Measurements from ENCODE around the gene KCTD5. TPM values are rescaled to one million over a fixed set of nuclear protein-coding genes. Genes with fewer than 3 reads are reported as not detected.

The KCTD5 gene
- polyA plus RNA-seq, 1 experiment, result 34.5 TPM

GRCh38 chr16:2740476-2740875 is 58.2 kb downstream of the KCTD5 start:
- Histone ChIP-seq H3K27me3 (ENCODE audit: control insufficient read depth, insufficient read depth, low read length) (no peaks in the 10 kb centered on the region), H3K36me3 (ENCODE audit: control insufficient read depth, insufficient read depth, low read length) (no peaks in the 10 kb centered on the region), H3K4me3 (ENCODE audit: low read depth, low read length) (no peak overlapping the region)
- ChIA-PET POLR2A (no interaction called here), CTCF (interaction anchor here (1.6 kb wide), 1 partner anchor 11 kb away, joined by 4 read pairs; no protein-coding TSS in a partner anchor)
- no peak for DNase-seq (ENCODE audit: low read depth)
- no peak for TF ChIP-seq CTCF (IDR thresholded peaks at IDR 0.05; ENCODE audit: insufficient read depth, low read depth, low read length)

GRCh38 chr16:2741168-2741567 is 58.8 kb downstream of the KCTD5 start:
- H3K36me3 ChIP-seq (ENCODE audit: control insufficient read depth, insufficient read depth, low read length), result no peaks in the 10 kb centered on the region
- no peaks in the 10 kb centered on the region for H3K27me3 ChIP-seq (ENCODE audit: control insufficient read depth, insufficient read depth, low read length)
- TF ChIP-seq CTCF (IDR thresholded peaks at IDR 0.05; ENCODE audit: insufficient read depth, low read depth, low read length), result no peak
- ChIA-PET POLR2A (interaction anchor here (0.6 kb wide), 1 partner anchor 43 kb away, joined by 7 read pairs; no protein-coding TSS in a partner anchor), CTCF (interaction anchor here (1.6 kb wide), 1 partner anchor 12 kb away, joined by 4 read pairs; no protein-coding TSS in a partner anchor)
- no peak for DNase-seq (ENCODE audit: low read depth)
- no peak overlapping the region for H3K4me3 ChIP-seq (ENCODE audit: low read depth, low read length)

GRCh38 chr16:2742323-2743006 is 60.1 kb downstream of the KCTD5 start:
- CTCF ChIA-PET, result no interaction called here
- H3K36me3 ChIP-seq (ENCODE audit: control insufficient read depth, insufficient read depth, low read length), result no peaks in the 10 kb centered on the region

GRCh38 chr16:2743007-2743810 is 60.9 kb downstream of the KCTD5 start:
- no peaks in the 10 kb centered on the region for H3K27me3 ChIP-seq (ENCODE audit: control insufficient read depth, insufficient read depth, low read length)
- ChIA-PET CTCF (no interaction called here), POLR2A (no interaction called here)
- H3K36me3 ChIP-seq (ENCODE audit: control insufficient read depth, insufficient read depth, low read length), result no peaks in the 10 kb centered on the region
- no peak for DNase-seq (ENCODE audit: low read depth)
- no peak overlapping the region for H3K4me3 ChIP-seq (ENCODE audit: low read depth, low read length)
- TF ChIP-seq CTCF (IDR thresholded peaks at IDR 0.05; ENCODE audit: insufficient read depth, low read depth, low read length), result no peak

More at GRCh38 chr16:2742323-2743006, 60.1 kb downstream of the KCTD5 start:
- POLR2A ChIA-PET, result no interaction called here
- DNase-seq (ENCODE audit: low read depth), result no peak
- no peak for TF ChIP-seq CTCF (IDR thresholded peaks at IDR 0.05; ENCODE audit: insufficient read depth, low read depth, low read length)
- H3K4me3 ChIP-seq (ENCODE audit: low read depth, low read length), result no peak overlapping the region
- no peaks in the 10 kb centered on the region for H3K27me3 ChIP-seq (ENCODE audit: control insufficient read depth, insufficient read depth, low read length)

- H3K4me3 ChIP-seq (ENCODE audit: low read depth, low read length), result no peak overlapping the region
- H3K36me3 ChIP-seq (ENCODE audit: control insufficient read depth, insufficient read depth, low read length), result no peaks in the 10 kb centered on the region
- ChIA-PET CTCF (interaction anchor here (1.6 kb wide), 1 partner anchor 14 kb away, joined by 4 read pairs; no protein-coding TSS in a partner anchor), POLR2A (no interaction called here)
- no peaks in the 10 kb centered on the region for H3K27me3 ChIP-seq (ENCODE audit: control insufficient read depth, insufficient read depth, low read length)
- DNase-seq (ENCODE audit: low read depth), result no peak
- TF ChIP-seq CTCF (IDR thresholded peaks at IDR 0.05; ENCODE audit: insufficient read depth, low read depth, low read length), result no peak
Observed at GRCh38 chr16:2744711-2745110, 62.4 kb downstream of the KCTD5 start.

Data from BJ (cell line).